ENCODE measurements around the gene KIAA1586. TPM values are rescaled to one million over a fixed set of nuclear protein-coding genes. Genes with fewer than 3 reads are reported as not detected.

Gene KIAA1586
- total and polyA plus RNA-seq, 9 of the 15 experiments (the other 6 are each of a cell fraction or from before 2014, with no cell fraction given): 23.4 to 43.6 (median 29.5) TPM

GRCh38 chr6:57089687-57090457 lies 43.4 kb downstream of the KIAA1586 start, which contains the start of gene ZNF451 (continued):
- TF ChIP-seq FOXJ2 (tag; IDR thresholded peaks at IDR 0.05): no peak
- TF ChIP-seq XRCC5 (IDR thresholded peaks at IDR 0.05; ENCODE audit: low read depth, low read length): peak; percentile 68; the same call in 1 of the 2 replicates
- TF ChIP-seq GMEB1 (CRISPR knock-in tag; IDR thresholded peaks at IDR 0.05): peak; percentile 91
- TF ChIP-seq SMAD1 (IDR thresholded peaks at IDR 0.05; ENCODE audit: low read depth, low read length, partially characterized antibody): peak; percentile 39
- peak; percentile 87 for TF ChIP-seq SOX6 (IDR thresholded peaks at IDR 0.05)
- TF ChIP-seq DLX4 (CRISPR knock-in tag; IDR thresholded peaks at IDR 0.05): no peak
- TF ChIP-seq ZFP36 (IDR thresholded peaks at IDR 0.05; ENCODE audit: low read depth, low read length, partially characterized antibody): no peak
- TF ChIP-seq RERE (CRISPR knock-in tag; IDR thresholded peaks at IDR 0.05; ENCODE audit: borderline replicate concordance): no peak
- no peak for TF ChIP-seq ARID3B (CRISPR knock-in tag; IDR thresholded peaks at IDR 0.05; ENCODE audit: borderline replicate concordance)
- peak; percentile 79 for TF ChIP-seq PML (IDR thresholded peaks at IDR 0.05; ENCODE audit: low read length)
- peak; percentile 84 for TF ChIP-seq ZKSCAN1 (IDR thresholded peaks at IDR 0.05; ENCODE audit: low read depth, low read length)
- TF ChIP-seq ZEB2 (IDR thresholded peaks at IDR 0.05): peak; percentile 67; the same call in 1 of the 2 replicates
- no peak for TF ChIP-seq NR2F6 (CRISPR knock-in tag; IDR thresholded peaks at IDR 0.05)
- no peak for TF ChIP-seq ZNF592 (IDR thresholded peaks at IDR 0.05)
